ENCODE measurements around the gene MYO1D.

DNA sequence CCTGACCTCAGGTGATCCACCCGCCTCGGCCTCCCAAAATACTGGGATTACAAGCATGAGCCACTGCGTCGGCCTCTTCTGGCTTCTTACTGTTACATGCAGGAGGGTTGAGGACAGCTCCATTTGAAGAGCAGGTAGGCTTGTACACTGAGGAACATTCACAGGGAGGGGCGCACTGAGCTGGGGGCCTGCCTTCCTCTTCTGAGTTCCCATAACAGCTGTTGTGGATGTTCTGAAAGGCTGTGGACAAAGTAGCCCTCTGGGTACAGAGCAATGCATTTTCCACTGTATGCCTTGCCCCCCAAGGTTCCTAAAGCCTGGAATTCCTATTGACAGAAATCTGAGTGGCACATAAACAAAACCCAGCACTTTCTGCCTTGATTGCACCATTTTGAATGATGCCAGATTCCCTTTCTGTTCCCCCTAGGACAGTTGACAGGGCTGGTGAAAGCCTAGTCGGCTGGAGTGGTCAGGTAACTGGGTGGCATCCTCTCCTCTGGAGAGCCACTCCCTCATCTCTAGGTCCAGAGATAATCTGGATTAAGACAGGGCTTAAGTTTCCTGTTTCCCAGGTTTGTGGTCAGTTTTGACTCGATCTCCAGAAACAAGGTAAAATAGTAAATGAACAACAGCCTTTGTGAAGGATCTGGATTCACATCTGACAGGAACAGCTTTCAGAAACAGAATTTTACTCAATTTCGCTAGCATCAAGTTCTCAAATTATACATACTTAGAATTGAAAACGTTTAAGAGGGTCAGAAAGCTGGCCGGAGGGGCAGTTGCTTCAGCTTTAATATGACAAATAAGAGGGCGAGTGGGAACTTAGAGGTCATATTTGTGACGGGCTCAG is 391.4 kb downstream of the MYO1D start:
- no peak for TF ChIP-seq EP300 (IDR thresholded peaks at IDR 0.05)
- TF ChIP-seq CTCF (IDR thresholded peaks at IDR 0.05), result no peak
- TF ChIP-seq POLR2A (IDR thresholded peaks at IDR 0.05), result no peak
